Measurements from ENCODE around the gene TXNL4B.

Gene TXNL4B

DNA sequence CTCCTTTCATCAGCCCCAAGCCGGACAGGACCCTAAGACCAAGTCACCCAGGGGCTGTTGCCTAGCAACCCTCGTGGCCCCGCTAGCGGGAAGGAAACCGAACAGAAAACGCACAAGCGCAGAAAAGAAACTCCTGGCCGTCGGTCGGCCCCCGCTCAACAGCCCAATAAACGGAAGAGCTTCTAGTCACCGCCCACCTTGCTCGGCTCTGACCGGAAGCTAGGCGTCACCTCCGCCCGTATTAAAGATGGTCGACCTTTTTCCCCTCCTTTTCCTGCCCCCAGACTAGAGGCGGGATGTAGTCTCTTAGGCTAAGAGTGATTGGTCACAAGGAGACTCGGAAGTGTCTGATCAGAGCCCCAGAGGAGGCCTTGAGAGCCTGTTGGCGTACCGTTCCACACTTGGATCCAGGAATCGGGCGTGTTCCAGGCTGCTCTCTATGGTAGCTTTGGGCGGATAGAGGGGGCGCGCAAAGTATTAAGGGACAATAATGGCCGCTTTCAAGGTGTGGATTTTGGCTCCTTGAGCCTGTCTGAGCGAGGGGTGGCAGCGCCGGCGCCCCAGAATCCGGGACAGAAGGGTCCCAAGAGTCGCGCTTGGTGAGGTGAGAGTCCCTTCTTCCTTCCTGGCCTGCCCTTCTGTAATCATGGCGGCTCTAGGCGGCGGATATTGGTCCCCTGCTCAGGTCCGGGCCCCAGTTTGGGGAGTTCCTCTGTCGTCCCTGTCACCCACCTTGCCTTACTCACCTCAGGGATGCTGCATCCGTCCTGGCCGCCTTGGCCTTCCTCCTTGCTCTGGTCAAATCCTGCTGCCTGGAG is at the start of gene TXNL4B, which contains the start of gene DHX38:
Gene TXNL4B (minus strand): TSS at position 173 of the 818 bp plus-strand sequence. CDS start 2,871 bp downstream, outside the sequence.
Gene DHX38 (plus strand): TSS at position 400 of the 818 bp plus-strand sequence. CDS start 2,311 bp downstream, outside the sequence.
- DNase-seq = peak; percentile 100
- in situ Hi-C loops (cut with HindIII; ENCODE audit: low pct_ligation_motif_present, low pct_unique_long_range_greater_than_20kb, low sequenced_read_pairs) = no loop called here

DNA sequence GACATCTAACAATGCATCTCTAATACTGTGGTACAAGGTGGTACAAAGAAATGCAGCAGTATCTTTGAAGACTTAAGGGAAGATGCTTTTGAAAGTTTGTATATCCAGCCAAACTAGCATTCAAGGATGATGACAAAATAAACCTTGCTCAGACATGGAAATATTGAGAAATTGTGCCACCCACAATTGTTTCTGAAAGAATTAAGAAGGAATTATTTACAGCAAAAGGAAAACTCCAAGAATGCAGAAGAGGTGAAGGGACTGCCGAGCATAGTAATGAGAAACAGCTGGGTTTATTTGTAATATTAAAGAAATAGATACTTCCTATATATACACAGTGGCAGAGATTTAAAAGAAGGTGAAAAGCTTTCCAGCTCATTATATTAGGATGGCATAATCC is 49.1 kb upstream of the TXNL4B start:
- in situ Hi-C loops (cut with HindIII; ENCODE audit: low pct_ligation_motif_present, low pct_unique_long_range_greater_than_20kb, low sequenced_read_pairs) = loop anchor here (25.0 kb wide), 1 partner anchor 320 kb away; no protein-coding TSS in a partner anchor
- DNase-seq = no peak

DNA sequence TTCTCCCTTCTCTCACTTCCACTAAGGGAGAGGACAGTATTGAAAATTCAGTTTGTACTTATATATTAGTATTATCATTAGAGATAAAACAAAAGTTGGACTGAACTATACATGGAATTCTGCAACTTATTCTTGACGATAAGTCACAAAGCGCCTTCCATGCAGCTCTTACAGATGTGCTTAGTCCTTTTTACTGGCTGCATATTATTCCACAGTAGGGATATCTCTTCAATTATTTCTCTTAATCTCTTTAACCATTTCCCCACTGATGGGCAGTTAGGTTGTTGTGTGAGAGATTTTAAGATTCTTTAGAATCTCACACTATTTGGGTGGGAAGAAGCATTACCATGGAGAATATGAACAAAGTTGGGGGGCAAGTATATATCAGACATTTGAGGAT is 46.5 kb upstream of the TXNL4B start:
- no peak for DNase-seq
- in situ Hi-C loops (cut with HindIII; ENCODE audit: low pct_ligation_motif_present, low pct_unique_long_range_greater_than_20kb, low sequenced_read_pairs) = loop anchor here (25.0 kb wide), 1 partner anchor 322 kb away; no protein-coding TSS in a partner anchor

DNA sequence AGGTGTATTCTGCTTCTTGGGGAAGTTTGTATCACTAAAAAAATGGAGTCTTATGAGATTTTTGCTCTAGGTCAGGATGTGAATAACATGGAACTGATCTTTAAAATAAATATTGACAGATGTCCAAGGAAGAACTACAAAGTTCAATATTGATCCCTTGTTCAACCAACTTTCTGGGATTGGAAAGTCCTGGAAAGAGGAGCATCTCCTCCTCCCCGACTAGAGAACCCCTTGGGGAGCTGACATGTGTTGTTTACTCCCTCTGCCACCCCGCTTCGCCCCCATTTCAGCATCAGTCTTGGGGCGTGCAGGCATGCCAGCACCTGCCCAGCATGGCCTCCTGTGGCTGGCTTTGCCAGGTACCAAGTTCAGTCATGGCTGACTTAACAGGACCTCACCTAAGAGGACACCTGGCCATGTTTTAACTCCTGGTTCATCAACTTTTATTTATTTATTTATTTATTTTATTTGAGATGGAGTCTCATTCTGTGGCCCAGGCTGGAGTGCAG is 44.7 kb upstream of the TXNL4B start:
- DNase-seq = no peak
- in situ Hi-C loops (cut with HindIII; ENCODE audit: low pct_ligation_motif_present, low pct_unique_long_range_greater_than_20kb, low sequenced_read_pairs) = loop anchor here (25.0 kb wide), 1 partner anchor 324 kb away; no protein-coding TSS in a partner anchor

DNA sequence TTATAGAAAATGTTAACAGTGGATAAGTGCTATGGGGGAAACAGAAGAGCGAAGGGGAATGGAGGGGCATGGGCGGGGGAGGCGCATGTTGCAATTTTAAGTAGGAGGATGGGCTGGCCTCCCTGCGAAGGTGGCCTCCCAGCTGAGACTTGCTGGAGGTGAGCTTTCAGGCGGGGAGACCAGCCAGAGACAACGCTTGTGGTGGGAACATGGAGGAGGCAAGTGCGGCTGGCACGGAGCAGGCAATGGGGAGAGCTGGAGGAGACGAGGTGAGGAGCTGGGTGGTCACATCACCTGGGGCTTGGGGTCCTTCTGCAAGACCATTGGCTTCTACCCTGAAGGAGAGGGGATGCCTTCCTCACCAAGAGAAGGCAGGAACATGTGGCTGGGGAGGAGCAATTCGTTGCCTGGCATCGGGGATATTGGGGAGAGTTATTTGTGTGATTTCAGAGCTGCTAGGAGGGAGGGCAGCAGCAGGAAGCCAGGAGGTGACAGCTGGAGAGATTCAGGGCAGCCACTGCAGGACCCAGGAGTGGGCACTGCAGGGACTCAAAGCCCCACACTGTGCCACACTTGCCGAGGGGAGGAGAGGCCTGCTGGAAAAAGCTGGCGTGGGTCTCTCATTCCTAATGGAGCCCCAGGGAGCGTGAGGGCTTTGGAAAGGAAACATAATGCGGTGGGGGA is 44.1 kb upstream of the TXNL4B start:
- DNase-seq = no peak
- in situ Hi-C loops (cut with HindIII; ENCODE audit: low pct_ligation_motif_present, low pct_unique_long_range_greater_than_20kb, low sequenced_read_pairs) = loop anchor here (25.0 kb wide), 1 partner anchor 325 kb away; no protein-coding TSS in a partner anchor

DNA sequence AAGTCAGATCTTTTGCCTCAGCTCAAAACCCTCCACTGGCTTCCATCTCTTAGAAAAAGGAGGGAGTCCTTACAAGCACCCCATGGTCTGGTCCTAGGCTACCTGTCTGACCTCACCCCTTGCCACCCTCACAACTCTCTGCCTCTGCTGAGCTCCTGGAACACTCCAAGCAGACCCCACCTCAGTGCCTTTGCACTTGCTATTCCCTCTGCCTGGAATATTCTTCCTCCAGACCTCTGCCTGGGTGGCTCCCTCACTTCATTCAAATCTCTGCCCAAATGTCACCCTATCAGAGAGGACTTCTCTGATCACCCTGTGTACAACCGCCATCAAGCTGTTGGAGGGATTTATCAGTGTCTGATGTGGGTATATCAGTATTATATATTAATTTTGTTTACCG is 41.1 kb upstream of the TXNL4B start:
- DNase-seq = no peak
- in situ Hi-C loops (cut with HindIII; ENCODE audit: low pct_ligation_motif_present, low pct_unique_long_range_greater_than_20kb, low sequenced_read_pairs) = loop anchor here (25.0 kb wide), 1 partner anchor 328 kb away; no protein-coding TSS in a partner anchor

DNA sequence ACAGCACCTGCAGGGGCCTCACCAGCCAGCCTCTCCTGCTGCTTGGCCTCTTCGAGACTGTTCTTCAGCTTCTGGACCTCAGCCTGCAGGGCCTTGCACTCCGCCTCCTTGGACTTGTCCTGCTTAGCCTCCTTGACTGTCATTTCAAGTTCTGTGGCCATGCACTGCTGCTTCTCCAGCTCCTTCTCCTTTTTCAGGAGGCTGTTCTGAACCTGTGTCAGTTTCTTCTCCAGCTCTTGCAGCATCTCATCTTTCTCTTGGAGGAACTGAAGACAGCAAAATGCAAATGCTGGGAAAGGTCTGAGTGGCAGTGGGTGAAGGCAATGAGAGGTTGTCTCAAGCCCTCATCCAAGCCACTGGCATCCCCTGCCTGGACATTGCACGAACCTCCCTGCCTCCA is 39.3 kb upstream of the TXNL4B start:
- in situ Hi-C loops (cut with HindIII; ENCODE audit: low pct_ligation_motif_present, low pct_unique_long_range_greater_than_20kb, low sequenced_read_pairs) = loop anchor here (25.0 kb wide), 1 partner anchor 330 kb away; no protein-coding TSS in a partner anchor
- no peak for DNase-seq

DNA sequence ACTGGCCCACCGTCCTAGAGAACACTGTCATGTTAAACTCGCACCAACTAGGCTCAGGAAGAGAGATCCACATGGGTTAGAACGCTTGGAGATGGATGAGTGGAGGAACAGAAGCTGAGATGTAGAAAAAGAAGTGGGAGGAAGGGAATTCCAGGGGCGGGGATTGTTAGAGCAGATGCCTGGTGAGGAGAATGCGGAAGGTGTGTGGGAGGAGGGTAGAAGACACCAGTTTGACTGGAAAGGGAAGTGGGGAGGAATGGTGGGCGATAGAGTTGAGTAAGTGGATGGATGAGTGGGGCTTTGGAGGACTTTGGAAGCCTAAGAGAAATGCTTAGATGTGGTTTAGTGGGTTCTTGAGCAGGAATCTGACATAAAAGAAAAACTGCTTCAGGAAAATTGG is 37.6 kb upstream of the TXNL4B start:
- no peak for DNase-seq
- in situ Hi-C loops (cut with HindIII; ENCODE audit: low pct_ligation_motif_present, low pct_unique_long_range_greater_than_20kb, low sequenced_read_pairs) = loop anchor here (25.0 kb wide), 1 partner anchor 331 kb away; no protein-coding TSS in a partner anchor

DNA sequence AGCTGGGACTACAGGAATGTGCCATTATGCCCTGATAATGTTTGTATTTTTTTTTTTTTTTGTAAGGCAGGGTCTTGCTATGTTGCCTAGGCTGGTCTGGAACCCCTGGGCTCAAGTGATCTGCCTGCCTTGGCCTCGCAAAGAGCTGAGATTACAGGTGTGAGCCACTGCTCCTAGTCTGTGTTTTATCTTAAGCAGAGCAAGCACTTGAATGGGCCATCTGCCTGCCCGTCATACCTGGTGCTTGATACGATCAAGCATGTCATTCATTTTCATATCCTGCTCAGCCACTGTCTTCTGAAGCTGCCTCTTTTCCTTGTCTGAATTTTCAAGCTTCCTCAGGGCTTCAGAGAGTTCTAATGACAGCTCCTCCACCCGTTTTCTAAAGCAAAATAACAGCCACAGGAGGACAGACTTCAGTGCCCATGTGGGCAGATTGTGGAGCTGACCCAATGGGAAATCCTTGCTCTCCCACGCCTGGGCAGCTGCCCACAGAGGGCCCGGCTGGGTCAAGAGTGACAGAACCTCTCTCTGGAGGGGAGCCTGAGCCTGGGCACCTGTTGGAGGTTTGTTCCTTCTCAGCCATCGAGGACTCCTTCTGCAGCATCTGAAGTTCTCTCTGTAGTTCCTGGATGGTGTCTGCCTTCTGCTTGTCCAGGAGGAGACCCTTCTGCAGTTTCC is 36.7 kb upstream of the TXNL4B start:
- in situ Hi-C loops (cut with HindIII; ENCODE audit: low pct_ligation_motif_present, low pct_unique_long_range_greater_than_20kb, low sequenced_read_pairs) = loop anchor here (25.0 kb wide), 1 partner anchor 332 kb away; no protein-coding TSS in a partner anchor

DNA sequence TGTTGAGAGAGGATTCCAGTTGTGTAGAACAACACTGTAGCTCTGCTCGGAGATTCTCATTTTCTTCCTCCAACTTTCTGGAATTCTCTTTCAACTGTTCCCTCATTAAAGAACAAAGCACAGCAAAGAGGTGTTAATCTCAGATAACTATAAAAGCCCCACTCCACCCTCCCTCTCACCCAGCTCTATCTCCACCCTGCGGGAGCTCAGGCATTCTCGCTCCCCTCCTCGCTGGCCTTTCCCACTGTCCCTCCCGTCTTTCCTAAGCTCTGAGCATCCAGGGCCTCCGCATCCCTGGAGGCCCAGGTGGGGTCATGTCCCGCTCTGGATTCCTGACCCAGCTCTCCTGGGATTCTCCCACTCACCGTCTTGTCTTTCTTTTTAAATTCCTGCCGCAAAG is 35.3 kb upstream of the TXNL4B start:
- in situ Hi-C loops (cut with HindIII; ENCODE audit: low pct_ligation_motif_present, low pct_unique_long_range_greater_than_20kb, low sequenced_read_pairs) = loop anchor here (25.0 kb wide), 1 partner anchor 334 kb away; no protein-coding TSS in a partner anchor

More for the DNA sequence above, 36.7 kb upstream of the TXNL4B start:
- no peak for DNase-seq

DNA sequence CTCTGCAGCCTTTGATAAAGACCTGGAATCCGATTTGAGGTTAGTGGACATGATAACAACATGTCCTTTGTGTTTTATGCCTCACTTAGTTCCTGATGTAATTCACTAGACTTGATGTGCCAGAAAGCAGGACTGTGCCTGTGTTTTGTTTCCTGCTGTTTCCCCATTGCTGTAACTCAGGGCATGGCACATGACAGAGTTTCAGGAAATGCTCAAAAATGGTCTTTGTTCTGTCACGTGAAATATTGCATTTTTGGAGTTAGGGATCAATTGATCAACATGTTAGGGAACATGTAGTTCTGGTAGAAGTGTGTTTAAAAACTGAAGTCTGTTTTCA is 33.0 kb upstream of the TXNL4B start:
- no peak for DNase-seq
- in situ Hi-C loops (cut with HindIII; ENCODE audit: low pct_ligation_motif_present, low pct_unique_long_range_greater_than_20kb, low sequenced_read_pairs) = loop anchor here (25.0 kb wide), 1 partner anchor 336 kb away; no protein-coding TSS in a partner anchor

More for the DNA sequence above, 35.3 kb upstream of the TXNL4B start:
- no peak for DNase-seq

DNA sequence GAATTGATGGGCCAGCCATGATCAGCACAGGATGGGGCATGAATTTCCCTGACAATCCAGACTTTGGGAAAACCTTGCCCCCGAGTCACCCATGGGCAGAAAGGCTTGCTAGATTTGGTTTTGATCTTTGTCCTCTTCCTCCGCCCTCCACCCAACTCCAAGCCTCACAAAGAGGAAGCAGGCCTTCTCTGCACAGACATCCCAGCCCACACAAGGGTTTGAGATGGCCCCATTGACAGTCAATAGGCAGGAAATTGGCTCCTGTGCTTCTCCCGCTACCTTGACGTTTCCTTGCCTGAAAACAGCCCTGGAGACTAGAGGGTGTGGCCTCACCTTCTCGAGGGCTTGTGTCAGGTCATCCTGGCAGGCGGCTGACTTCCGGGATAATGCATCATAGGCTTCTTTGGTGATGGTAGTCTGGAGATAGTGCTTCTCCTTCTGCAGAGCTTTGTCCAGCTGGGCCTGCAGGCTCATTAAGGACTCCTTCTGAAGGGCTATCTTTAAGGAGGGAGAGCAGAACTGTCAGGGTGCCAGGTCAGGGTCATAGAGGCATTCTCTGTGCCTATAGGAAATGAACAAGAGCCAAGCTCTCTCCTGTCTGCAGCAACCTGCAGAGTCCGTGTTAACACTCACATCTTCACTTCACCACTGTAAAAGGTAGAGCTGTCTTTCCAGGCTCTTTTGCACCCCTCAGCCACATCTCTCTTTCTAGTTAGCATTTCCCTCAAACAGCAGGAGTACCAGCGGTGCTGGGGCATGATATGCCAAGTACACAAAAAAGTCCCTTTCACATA is 32.4 kb upstream of the TXNL4B start:
- no peak for DNase-seq
- in situ Hi-C loops (cut with HindIII; ENCODE audit: low pct_ligation_motif_present, low pct_unique_long_range_greater_than_20kb, low sequenced_read_pairs) = loop anchor here (25.0 kb wide), 1 partner anchor 336 kb away; no protein-coding TSS in a partner anchor

DNA sequence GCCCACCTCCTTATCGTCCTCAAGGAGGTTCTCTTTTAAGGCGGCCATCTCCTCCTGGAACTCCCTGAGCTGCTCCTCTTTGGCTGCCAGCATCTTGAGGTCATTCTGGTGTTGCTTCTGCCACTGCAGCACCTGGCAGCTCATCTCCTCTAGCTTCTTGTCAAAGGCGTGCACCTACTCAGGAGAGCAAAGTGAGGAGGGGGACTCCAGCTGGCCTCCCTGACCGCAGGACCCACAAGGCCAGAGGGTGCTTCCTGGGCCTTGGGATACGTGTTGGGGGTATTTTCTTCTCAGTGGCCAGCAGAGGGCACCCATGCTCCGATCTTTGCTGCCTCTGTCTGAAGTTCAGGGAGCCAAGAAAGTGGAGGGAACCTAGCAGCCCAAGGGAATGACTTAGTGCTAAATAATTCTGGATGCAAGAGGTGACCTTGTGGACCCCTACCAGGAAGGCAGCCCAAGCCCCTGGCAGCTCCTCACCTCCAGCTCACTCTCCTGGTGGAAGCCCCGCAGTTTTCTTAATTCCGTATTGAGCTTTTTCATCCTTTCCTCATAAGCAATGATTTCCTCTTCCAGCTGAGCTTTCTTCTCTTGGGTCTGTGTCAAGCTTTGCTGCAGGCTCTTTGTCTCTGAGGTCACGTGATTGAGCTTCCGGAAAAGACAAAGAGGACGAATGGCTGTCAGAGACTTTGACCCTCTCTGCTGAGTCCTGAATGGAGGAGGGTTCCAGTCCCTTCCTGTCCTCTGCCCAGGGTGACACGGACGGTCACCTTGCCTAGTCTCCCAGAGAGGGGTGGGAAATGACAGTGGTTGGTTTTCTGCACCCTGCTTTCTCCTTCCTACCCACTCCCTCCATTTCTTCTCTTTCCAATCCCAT is 31.6 kb upstream of the TXNL4B start:
- DNase-seq = peak; percentile 67
- in situ Hi-C loops (cut with HindIII; ENCODE audit: low pct_ligation_motif_present, low pct_unique_long_range_greater_than_20kb, low sequenced_read_pairs) = loop anchor here (25.0 kb wide), 1 partner anchor 337 kb away; no protein-coding TSS in a partner anchor

DNA sequence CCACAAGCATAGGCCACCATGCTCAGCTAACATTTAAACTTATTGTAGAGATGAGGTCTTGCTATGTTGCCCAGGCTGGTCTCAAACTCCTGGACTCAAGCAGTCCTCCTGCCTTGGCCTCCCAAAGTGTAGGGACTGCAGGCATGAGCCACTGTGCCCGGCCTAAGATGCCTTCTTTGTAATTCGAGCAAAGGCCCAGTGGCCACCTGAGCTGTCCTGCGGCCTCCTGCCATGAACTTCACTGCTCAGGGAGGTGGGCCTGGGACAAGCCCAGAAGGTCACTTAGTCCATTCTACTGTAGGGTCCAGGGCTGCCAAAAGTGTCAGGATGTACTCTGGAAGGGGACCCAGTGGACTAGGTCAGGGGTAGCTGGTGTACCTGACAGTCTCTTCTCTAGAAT is 30.7 kb upstream of the TXNL4B start:
- in situ Hi-C loops (cut with HindIII; ENCODE audit: low pct_ligation_motif_present, low pct_unique_long_range_greater_than_20kb, low sequenced_read_pairs) = no loop called here
- no peak for DNase-seq

DNA sequence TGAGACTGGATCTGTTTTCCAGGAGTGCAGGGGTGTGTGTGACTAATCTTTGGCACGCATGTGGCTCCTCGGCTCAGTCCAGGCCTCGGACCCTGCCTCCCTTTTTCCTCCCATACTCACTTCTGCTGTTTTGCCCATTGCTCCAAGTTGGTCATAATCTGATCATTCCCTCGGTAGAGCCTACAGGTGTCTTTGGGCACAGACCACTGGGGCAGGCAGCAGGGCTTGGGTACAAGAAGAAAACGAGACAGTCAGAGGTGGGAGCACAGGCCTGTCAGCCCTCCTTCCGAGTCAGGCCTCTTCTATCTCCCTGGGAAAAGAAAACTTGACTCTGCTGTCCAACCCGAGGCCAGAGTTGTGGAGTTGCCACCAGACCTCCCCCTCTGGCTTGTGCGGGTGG is 30.0 kb upstream of the TXNL4B start:
- no peak for DNase-seq

DNA sequence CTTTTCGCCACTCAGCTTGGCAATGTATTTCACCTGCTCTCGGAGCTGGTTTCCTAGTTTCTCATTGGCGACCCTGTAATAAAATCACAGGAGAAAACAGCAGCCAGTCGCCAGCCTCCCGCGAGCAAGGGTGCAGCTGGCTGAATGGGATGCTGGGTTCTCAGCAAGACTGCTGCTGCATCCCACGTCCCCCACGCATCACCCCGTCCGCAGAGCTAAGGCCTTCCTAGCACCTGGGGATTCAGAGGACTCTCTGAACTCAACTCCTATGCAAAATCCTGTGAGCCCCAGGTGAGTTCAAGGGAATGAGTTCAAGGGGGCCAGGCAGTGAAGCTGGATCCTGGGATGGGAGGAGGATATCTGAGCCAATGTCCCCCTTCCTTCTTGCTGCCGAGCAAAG is 29.5 kb upstream of the TXNL4B start:
- no peak for DNase-seq
- in situ Hi-C loops (cut with HindIII; ENCODE audit: low pct_ligation_motif_present, low pct_unique_long_range_greater_than_20kb, low sequenced_read_pairs) = no loop called here

More for the DNA sequence above, 30.0 kb upstream of the TXNL4B start:
- in situ Hi-C loops (cut with HindIII; ENCODE audit: low pct_ligation_motif_present, low pct_unique_long_range_greater_than_20kb, low sequenced_read_pairs) = no loop called here

DNA sequence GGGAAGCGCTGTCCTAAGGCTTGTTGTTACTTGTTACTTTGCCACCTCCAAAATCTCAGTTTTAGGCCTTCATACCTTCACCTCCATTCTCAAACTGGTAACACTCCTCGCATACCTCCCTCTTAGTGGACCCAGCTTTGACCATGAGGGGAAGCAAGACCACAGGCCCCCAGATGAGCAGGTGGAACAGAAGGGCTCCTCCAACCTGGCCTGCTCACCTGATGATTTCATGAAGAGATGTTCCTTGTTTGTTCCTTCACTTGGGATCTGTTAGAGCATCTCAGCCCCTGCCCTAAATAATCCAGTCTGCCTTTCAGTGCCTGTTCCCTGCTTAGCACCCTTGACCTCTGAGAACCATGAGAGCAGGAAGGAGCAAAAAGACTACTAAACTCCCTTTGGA is 28.9 kb upstream of the TXNL4B start:
- DNase-seq = no peak
- in situ Hi-C loops (cut with HindIII; ENCODE audit: low pct_ligation_motif_present, low pct_unique_long_range_greater_than_20kb, low sequenced_read_pairs) = no loop called here
